Upper lobe of left lung (tissue), 4 donors: ENCODE data around the gene AMZ1.

Experiments used
- EP300 ChIP-seq, 4 donors: sonication (generic); formaldehyde crosslinking; IDR thresholded peaks; one replicate each; pipeline ENCODE4 v1.5.1; 2017; ENCODE audit warnings: antibody characterized with exemption in 4 of 4, control low read depth in 2 of 4
- POLR2A ChIP-seq, 4 donors: fragments of 450-650 bp; IDR thresholded peaks; one replicate each; pipeline ENCODE4 v1.5.1; 2016 to 2017; ENCODE audit warnings: antibody characterized with exemption in 4 of 4, mild to moderate bottlenecking in 2 of 4
- POLR2AphosphoS5 ChIP-seq, 2 donors: sonication (generic); formaldehyde crosslinking; IDR thresholded peaks; one replicate each; pipeline ENCODE4 v1.5.1; 2017; ENCODE audit warnings: antibody characterized with exemption in 2 of 2
- TF ChIP-seq, protein P1 (sequence below), 6 experiments: fragments of 450-650 bp in 4 of 6; fragments of 200-600 bp in 2 of 6; sonication (generic) in 2 of 6; IDR thresholded peaks; one replicate each; pipeline ENCODE4 v1.5.1; 2016 to 2019; ENCODE audit warnings: antibody characterized with exemption in 6 of 6

DNA sequence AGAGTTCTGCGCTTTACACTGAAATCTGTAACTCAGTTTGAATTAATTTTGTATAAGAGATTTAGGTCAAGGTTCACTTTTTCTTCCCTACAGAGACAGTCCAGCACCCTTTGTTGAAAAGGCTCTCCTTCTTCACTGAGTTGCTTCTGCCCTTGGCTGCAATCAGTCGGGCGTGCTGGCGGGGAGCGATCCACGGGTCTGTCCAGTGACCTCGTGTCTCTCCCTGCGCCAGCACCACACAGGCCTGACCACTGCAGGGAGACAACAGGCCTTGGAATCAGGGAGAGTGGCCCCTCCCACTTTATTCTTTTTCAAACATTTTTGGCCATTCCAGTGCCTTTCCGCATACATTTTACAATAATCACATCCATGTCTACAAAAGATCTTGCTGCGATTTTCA lies 66.9 kb downstream of the AMZ1 start:
- TF ChIP-seq, protein P1, sequence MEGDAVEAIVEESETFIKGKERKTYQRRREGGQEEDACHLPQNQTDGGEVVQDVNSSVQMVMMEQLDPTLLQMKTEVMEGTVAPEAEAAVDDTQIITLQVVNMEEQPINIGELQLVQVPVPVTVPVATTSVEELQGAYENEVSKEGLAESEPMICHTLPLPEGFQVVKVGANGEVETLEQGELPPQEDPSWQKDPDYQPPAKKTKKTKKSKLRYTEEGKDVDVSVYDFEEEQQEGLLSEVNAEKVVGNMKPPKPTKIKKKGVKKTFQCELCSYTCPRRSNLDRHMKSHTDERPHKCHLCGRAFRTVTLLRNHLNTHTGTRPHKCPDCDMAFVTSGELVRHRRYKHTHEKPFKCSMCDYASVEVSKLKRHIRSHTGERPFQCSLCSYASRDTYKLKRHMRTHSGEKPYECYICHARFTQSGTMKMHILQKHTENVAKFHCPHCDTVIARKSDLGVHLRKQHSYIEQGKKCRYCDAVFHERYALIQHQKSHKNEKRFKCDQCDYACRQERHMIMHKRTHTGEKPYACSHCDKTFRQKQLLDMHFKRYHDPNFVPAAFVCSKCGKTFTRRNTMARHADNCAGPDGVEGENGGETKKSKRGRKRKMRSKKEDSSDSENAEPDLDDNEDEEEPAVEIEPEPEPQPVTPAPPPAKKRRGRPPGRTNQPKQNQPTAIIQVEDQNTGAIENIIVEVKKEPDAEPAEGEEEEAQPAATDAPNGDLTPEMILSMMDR (IDR thresholded peaks at IDR 0.05), result no peak
- TF ChIP-seq POLR2AphosphoS5 (IDR thresholded peaks at IDR 0.05) (no peak), EP300 (IDR thresholded peaks at IDR 0.05) (no peak), POLR2A (IDR thresholded peaks at IDR 0.05) (no peak)
